Endodermal cell (in vitro differentiated cells): ENCODE results near the gene NACAD. TPM values are rescaled to one million over a fixed set of nuclear protein-coding genes. Genes with fewer than 3 reads are reported as not detected.
A peak's percentile ranks its signal among the peaks of the same experiment; 100 is the strongest.

ENCODE experiments used
- DNase-seq: peaks from one replicate; pipeline ENCODE4 v3.0.0-alpha.2; 2017
- H3K27ac ChIP-seq: 2 replicates; pipeline ENCODE4 v1.5.1; 2013; ENCODE audit warnings: mild to moderate bottlenecking, low read depth, low read length, moderate library complexity
- H3K27me3 ChIP-seq: 2 replicates; pipeline ENCODE4 v1.6.1; 2013; ENCODE audit warnings: mild to moderate bottlenecking, low read length, moderate library complexity; ENCODE audit not compliant: insufficient read depth, control insufficient read depth, poor library complexity, severe bottlenecking
- H3K36me3 ChIP-seq: 2 replicates; pipeline ENCODE4 v1.7.0; 2013; ENCODE audit warnings: mild to moderate bottlenecking, low read length, moderate library complexity; ENCODE audit not compliant: control insufficient read depth, insufficient read depth
- H3K4me1 ChIP-seq: one replicate; pipeline ENCODE4 v1.7.0; 2013; ENCODE audit warnings: low read length; ENCODE audit not compliant: control insufficient read depth, insufficient read depth
- H3K4me3 ChIP-seq: 2 replicates; pipeline ENCODE4 v1.5.1; 2013; ENCODE audit warnings: mild to moderate bottlenecking, low read length, moderate library complexity
- H3K9ac ChIP-seq: 2 replicates; pipeline ENCODE4 v1.6.1; 2013; ENCODE audit warnings: mild to moderate bottlenecking, low read length, moderate library complexity; ENCODE audit not compliant: poor library complexity, severe bottlenecking; ENCODE audit errors: extremely low read depth
- H3K9me3 ChIP-seq: 2 replicates; pipeline ENCODE4 v1.6.1; 2013; ENCODE audit warnings: mild to moderate bottlenecking, low read length, moderate library complexity; ENCODE audit not compliant: control insufficient read depth
- H3K27ac Mint-ChIP-seq: 2 replicates; pipeline ENCODE4 v1.8.0; 2020; ENCODE audit warnings: mixed read lengths
- H3K27me3 Mint-ChIP-seq: 2 replicates; pipeline ENCODE4 v1.8.0; 2021; ENCODE audit warnings: mild to moderate bottlenecking, mixed read lengths; ENCODE audit not compliant: insufficient read depth
- H3K36me3 Mint-ChIP-seq: 2 replicates; pipeline ENCODE4 v1.8.0; 2020; ENCODE audit warnings: low read depth, mixed read lengths
- H3K4me1 Mint-ChIP-seq: 2 replicates; pipeline ENCODE4 v1.8.0; 2020; ENCODE audit warnings: mixed read lengths
- H3K4me3 Mint-ChIP-seq: 2 replicates; pipeline ENCODE4 v1.8.0; 2020; ENCODE audit warnings: mild to moderate bottlenecking, moderate library complexity, mixed read lengths
- H3K9me3 Mint-ChIP-seq: 2 replicates; pipeline ENCODE4 v1.8.0; 2020; ENCODE audit warnings: mild to moderate bottlenecking, mixed read lengths
- CTCF ChIP-seq: fragments of 200-600 bp; sonication (generic); conservative IDR thresholded peaks from 2 replicates; pipeline ENCODE4 v1.5.0; 2021; ENCODE audit warnings: antibody characterized with exemption, mild to moderate bottlenecking
- whole genome bisulfite sequencing, 2 experiments: methylation state at CpG; one replicate each; pipeline versions ENCODE4 v1.1.5 to v1.1.7; 2013; ENCODE audit warnings: missing lambda C conversion rate in 2 of 2, mixed read lengths in 1 of 2; ENCODE audit not compliant: insufficient coverage in 1 of 2, insufficient read length in 1 of 2; 5-methylcytosine and 5-hydroxymethylcytosine counted together
- total RNA-seq, 2 donors: library from RNA; stranded (reverse); fragmentation: NEBNext Ultra II Directional in 1 of 2; extraction: Animal tissue kit (Norgen Biotek cat#: 25700) in 1 of 2; gene quantifications; 2 replicates in 1 of 2; 3 replicates in 1 of 2; pipeline ENCODE4 v1.2.1, GENCODE V29; 2021

The NACAD gene
- total RNA-seq, 2 donors from 2014 or later: 5.8 to 6.7 TPM

- Mint-ChIP-seq H3K27me3 (no peaks in the 10 kb centered on the region), H3K9me3 (no peaks in the 10 kb centered on the region), H3K27ac (no peak overlapping the region), H3K4me1 (no peaks in the 10 kb centered on the region), H3K36me3 (peaks cover 55% of the 10 kb centered on the region), H3K4me3 (no peak overlapping the region)
- Histone ChIP-seq H3K4me3 (no peak overlapping the region), H3K9ac (no peak overlapping the region), H3K27me3 (no peaks in the 10 kb centered on the region), H3K9me3 (no peaks in the 10 kb centered on the region), H3K36me3 (peaks cover 88% of the 10 kb centered on the region), H3K27ac (no peak overlapping the region), H3K4me1 (no peaks in the 10 kb centered on the region)
- TF ChIP-seq CTCF: no peak
- 92 to 100% methylated on average over 6 to 12 of the region's 12 CpGs for WGBS, 2 experiments
- DNase-seq: no peak
Observed at GRCh38 chr7:45101748-45102147, 13.0 kb upstream of the NACAD start.

- no peaks in the 10 kb centered on the region for H3K27me3 ChIP-seq
- no peak overlapping the region for H3K4me3 Mint-ChIP-seq
- H3K36me3 Mint-ChIP-seq: peaks cover 49% of the 10 kb centered on the region
Observed at GRCh38 chr7:45100761-45101480, 12.2 kb upstream of the NACAD start.

GRCh38 chr7:45099891-45100760 lies 11.4 kb upstream of the NACAD start:
- Histone ChIP-seq H3K27me3 (no peaks in the 10 kb centered on the region), H3K9ac (no peak overlapping the region), H3K36me3 (peaks cover 72% of the 10 kb centered on the region), H3K4me1 (no peaks in the 10 kb centered on the region), H3K27ac (no peak overlapping the region), H3K9me3 (no peaks in the 10 kb centered on the region), H3K4me3 (no peak overlapping the region)
- WGBS, 2 experiments: 94% methylated on average over 8 to 16 of the region's 16 CpGs
- H3K27me3 Mint-ChIP-seq: no peaks in the 10 kb centered on the region
- peaks cover 43% of the 10 kb centered on the region for H3K36me3 Mint-ChIP-seq
- H3K9me3 Mint-ChIP-seq: no peaks in the 10 kb centered on the region
- peak; percentile 45 for DNase-seq
- no peak overlapping the region for H3K27ac Mint-ChIP-seq
- H3K4me3 Mint-ChIP-seq: no peak overlapping the region
- no peaks in the 10 kb centered on the region for H3K4me1 Mint-ChIP-seq
- TF ChIP-seq CTCF: no peak

More at GRCh38 chr7:45100761-45101480, 12.2 kb upstream of the NACAD start:
- no peak for TF ChIP-seq CTCF
- peak; percentile 26 for DNase-seq
- no peak overlapping the region for H3K27ac Mint-ChIP-seq
- no peaks in the 10 kb centered on the region for H3K4me1 Mint-ChIP-seq
- H3K9ac ChIP-seq: no peak overlapping the region
- H3K9me3 Mint-ChIP-seq: no peaks in the 10 kb centered on the region
- no peak overlapping the region for H3K27ac ChIP-seq
- H3K4me3 ChIP-seq: no peak overlapping the region
- no peaks in the 10 kb centered on the region for H3K9me3 ChIP-seq
- H3K4me1 ChIP-seq: no peaks in the 10 kb centered on the region
- H3K36me3 ChIP-seq: peaks cover 80% of the 10 kb centered on the region
- H3K27me3 Mint-ChIP-seq: no peaks in the 10 kb centered on the region
- 92 to 95% methylated on average over 5 to 13 of the region's 13 CpGs for WGBS, 2 experiments
